WTC11 (cell line): Measurements from ENCODE around the gene SIAH3. TPM values are rescaled to one million over a fixed set of nuclear protein-coding genes. Genes with fewer than 3 reads are reported as not detected.

ENCODE experiments used
- ATAC-seq: fragments of 200-7000 bp; cut with Tn5 transposase; 2 replicates; pipeline ENCODE4 v1.10.0; 2021; ENCODE audit warnings: mild to moderate bottlenecking, moderate library complexity
- CTCF ChIA-PET: fragments of 300-600 bp; sonication (Branson Sonifier 250); formaldehyde crosslinking; loops from one replicate; lab custom pipeline; 2021; ENCODE audit warnings: antibody characterized with exemption; lab: Charles Lee
- POLR2A ChIA-PET: fragments of 350-600 bp; sonication (Branson Sonifier 250); formaldehyde crosslinking; loops from one replicate; lab custom pipeline; 2021; ENCODE audit warnings: antibody characterized with exemption; lab: Charles Lee
- DNase-seq: peaks from one replicate; pipeline ENCODE4 v3.0.0; 2021; ENCODE audit warnings: low spot score
- H3K27ac Mint-ChIP-seq: 2 replicates; pipeline ENCODE4 v1.8.0; 2021; ENCODE audit warnings: mixed read lengths
- H3K27me3 Mint-ChIP-seq: 2 replicates; pipeline ENCODE4 v1.8.0; 2021; ENCODE audit warnings: low read depth, mild to moderate bottlenecking, moderate library complexity, mixed read lengths
- H3K36me3 Mint-ChIP-seq: 2 replicates; pipeline ENCODE4 v1.8.0; 2021; ENCODE audit warnings: mixed read lengths
- H3K4me1 Mint-ChIP-seq: 2 replicates; pipeline ENCODE4 v1.8.0; 2022; ENCODE audit warnings: mixed read lengths
- H3K4me3 Mint-ChIP-seq: 2 replicates; pipeline ENCODE4 v1.8.0; 2021; ENCODE audit warnings: mild to moderate bottlenecking, moderate library complexity, mixed read lengths
- H3K9me3 Mint-ChIP-seq: 2 replicates; pipeline ENCODE4 v1.8.0; 2021; ENCODE audit warnings: mixed read lengths
- CBFB ChIP-seq: sonication (generic); formaldehyde crosslinking; IDR thresholded peaks from 2 replicates; pipeline ENCODE4 v1.8.1; 2022; ENCODE audit warnings: mild to moderate bottlenecking, low read depth, missing genetic modification reagents
- E2F5 ChIP-seq: sonication (generic); formaldehyde crosslinking; IDR thresholded peaks from 2 replicates; pipeline ENCODE4 v1.8.1; 2022; ENCODE audit warnings: mild to moderate bottlenecking, moderate library complexity, missing genetic modification reagents
- ELF4 ChIP-seq: sonication (generic); formaldehyde crosslinking; IDR thresholded peaks from 2 replicates; pipeline ENCODE4 v1.8.1; 2022; ENCODE audit warnings: low read depth, mild to moderate bottlenecking, moderate library complexity, missing genetic modification reagents
- FOXK1 ChIP-seq: sonication (generic); formaldehyde crosslinking; IDR thresholded peaks from 2 replicates; pipeline ENCODE4 v1.8.0; 2022; ENCODE audit warnings: mild to moderate bottlenecking, moderate library complexity, missing genetic modification reagents
- GRHL2 ChIP-seq: fragments of 250-450 bp; sonication (Bioruptor Pico); IDR thresholded peaks from 2 replicates; pipeline ENCODE4 v1.8.0; 2022; ENCODE audit warnings: mild to moderate bottlenecking, moderate library complexity; ENCODE audit not compliant: insufficient replicate concordance, severe bottlenecking
- JUN ChIP-seq: sonication (generic); formaldehyde crosslinking; IDR thresholded peaks from 2 replicates; pipeline ENCODE4 v1.8.0; 2023; ENCODE audit warnings: mild to moderate bottlenecking, missing genetic modification reagents
- NFATC4 ChIP-seq: fragments of 250-450 bp; sonication (Bioruptor Pico); IDR thresholded peaks from 2 replicates; pipeline ENCODE4 v1.9.0; 2021; ENCODE audit warnings: mild to moderate bottlenecking
- NFYB ChIP-seq: sonication (generic); formaldehyde crosslinking; conservative IDR thresholded peaks from 2 replicates; pipeline ENCODE4 v1.8.0; 2022; ENCODE audit warnings: low read depth, missing genetic modification reagents
- NR1H2 ChIP-seq: sonication (generic); formaldehyde crosslinking; IDR thresholded peaks from 2 replicates; pipeline ENCODE4 v1.9.0; 2021; ENCODE audit warnings: mild to moderate bottlenecking, moderate library complexity, missing genetic modification reagents
- SMAD3 ChIP-seq: sonication (generic); formaldehyde crosslinking; IDR thresholded peaks from 2 replicates; pipeline ENCODE4 v1.8.0; 2022; ENCODE audit warnings: missing genetic modification reagents, mild to moderate bottlenecking, borderline replicate concordance
- TP53 ChIP-seq: sonication (generic); formaldehyde crosslinking; IDR thresholded peaks from 2 replicates; pipeline ENCODE4 v1.8.1; 2023; ENCODE audit warnings: mild to moderate bottlenecking, missing genetic modification reagents
- ZNF138 ChIP-seq: sonication (generic); formaldehyde crosslinking; conservative IDR thresholded peaks from 2 replicates; pipeline ENCODE4 v1.8.1; 2022; ENCODE audit warnings: mild to moderate bottlenecking, moderate library complexity, missing genetic modification reagents
- ZNF671 ChIP-seq: fragments of 250-450 bp; sonication (Bioruptor Pico); IDR thresholded peaks from 2 replicates; pipeline ENCODE4 v1.8.0; 2021; ENCODE audit warnings: mild to moderate bottlenecking
- total RNA-seq: library from RNA; stranded (reverse); gene quantifications from 3 replicates; pipeline ENCODE4 v1.2.3, GENCODE V29; 2021
- TF ChIP-seq, protein P1 (sequence below): sonication (generic); formaldehyde crosslinking; IDR thresholded peaks from 2 replicates; pipeline ENCODE4 v1.8.0; 2022; ENCODE audit warnings: missing genetic modification reagents
- TF ChIP-seq, protein P2 (sequence below): fragments of 250-450 bp; sonication (Bioruptor Pico); conservative IDR thresholded peaks from 2 replicates; pipeline ENCODE4 v1.9.0; 2021; ENCODE audit warnings: mild to moderate bottlenecking
- TF ChIP-seq, protein P3 (sequence below): fragments of 200-600 bp; IDR thresholded peaks from 2 replicates; pipeline ENCODE4 v1.8.0; 2022; ENCODE audit warnings: antibody characterized with exemption
- TF ChIP-seq, protein P4 (sequence below): sonication (generic); formaldehyde crosslinking; IDR thresholded peaks from 2 replicates; pipeline ENCODE4 v1.8.1; 2023; ENCODE audit warnings: mild to moderate bottlenecking, missing genetic modification reagents
- TF ChIP-seq, protein P5 (sequence below): sonication (generic); formaldehyde crosslinking; conservative IDR thresholded peaks from 2 replicates; pipeline ENCODE4 v1.8.1; 2023; ENCODE audit warnings: mild to moderate bottlenecking, low read depth, missing genetic modification reagents, moderate library complexity

The SIAH3 gene
- total RNA-seq, 1 experiment from 2014 or later, result 0.31 TPM

GRCh38 chr13:45859705-45860104 is 8.2 kb upstream of the SIAH3 start:
- no peak for TF ChIP-seq NR1H2 (CRISPR knock-in tag)
- no peak for TF ChIP-seq ZNF671 (CRISPR knock-in tag)
- TF ChIP-seq NFYB, result no peak
- TF ChIP-seq, protein P1, sequence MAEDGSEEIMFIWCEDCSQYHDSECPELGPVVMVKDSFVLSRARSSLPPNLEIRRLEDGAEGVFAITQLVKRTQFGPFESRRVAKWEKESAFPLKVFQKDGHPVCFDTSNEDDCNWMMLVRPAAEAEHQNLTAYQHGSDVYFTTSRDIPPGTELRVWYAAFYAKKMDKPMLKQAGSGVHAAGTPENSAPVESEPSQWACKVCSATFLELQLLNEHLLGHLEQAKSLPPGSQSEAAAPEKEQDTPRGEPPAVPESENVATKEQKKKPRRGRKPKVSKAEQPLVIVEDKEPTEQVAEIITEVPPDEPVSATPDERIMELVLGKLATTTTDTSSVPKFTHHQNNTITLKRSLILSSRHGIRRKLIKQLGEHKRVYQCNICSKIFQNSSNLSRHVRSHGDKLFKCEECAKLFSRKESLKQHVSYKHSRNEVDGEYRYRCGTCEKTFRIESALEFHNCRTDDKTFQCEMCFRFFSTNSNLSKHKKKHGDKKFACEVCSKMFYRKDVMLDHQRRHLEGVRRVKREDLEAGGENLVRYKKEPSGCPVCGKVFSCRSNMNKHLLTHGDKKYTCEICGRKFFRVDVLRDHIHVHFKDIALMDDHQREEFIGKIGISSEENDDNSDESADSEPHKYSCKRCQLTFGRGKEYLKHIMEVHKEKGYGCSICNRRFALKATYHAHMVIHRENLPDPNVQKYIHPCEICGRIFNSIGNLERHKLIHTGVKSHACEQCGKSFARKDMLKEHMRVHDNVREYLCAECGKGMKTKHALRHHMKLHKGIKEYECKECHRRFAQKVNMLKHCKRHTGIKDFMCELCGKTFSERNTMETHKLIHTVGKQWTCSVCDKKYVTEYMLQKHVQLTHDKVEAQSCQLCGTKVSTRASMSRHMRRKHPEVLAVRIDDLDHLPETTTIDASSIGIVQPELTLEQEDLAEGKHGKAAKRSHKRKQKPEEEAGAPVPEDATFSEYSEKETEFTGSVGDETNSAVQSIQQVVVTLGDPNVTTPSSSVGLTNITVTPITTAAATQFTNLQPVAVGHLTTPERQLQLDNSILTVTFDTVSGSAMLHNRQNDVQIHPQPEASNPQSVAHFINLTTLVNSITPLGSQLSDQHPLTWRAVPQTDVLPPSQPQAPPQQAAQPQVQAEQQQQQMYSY (CRISPR knock-in tag), result no peak
- no peak for TF ChIP-seq GRHL2
- TF ChIP-seq JUN, result no peak
- no peak for TF ChIP-seq ELF4 (CRISPR knock-in tag)
- TF ChIP-seq TP53 (CRISPR knock-in tag), result no peak
- no peak for TF ChIP-seq E2F5 (CRISPR knock-in tag)
- TF ChIP-seq SMAD3, result no peak
- TF ChIP-seq, protein P2, sequence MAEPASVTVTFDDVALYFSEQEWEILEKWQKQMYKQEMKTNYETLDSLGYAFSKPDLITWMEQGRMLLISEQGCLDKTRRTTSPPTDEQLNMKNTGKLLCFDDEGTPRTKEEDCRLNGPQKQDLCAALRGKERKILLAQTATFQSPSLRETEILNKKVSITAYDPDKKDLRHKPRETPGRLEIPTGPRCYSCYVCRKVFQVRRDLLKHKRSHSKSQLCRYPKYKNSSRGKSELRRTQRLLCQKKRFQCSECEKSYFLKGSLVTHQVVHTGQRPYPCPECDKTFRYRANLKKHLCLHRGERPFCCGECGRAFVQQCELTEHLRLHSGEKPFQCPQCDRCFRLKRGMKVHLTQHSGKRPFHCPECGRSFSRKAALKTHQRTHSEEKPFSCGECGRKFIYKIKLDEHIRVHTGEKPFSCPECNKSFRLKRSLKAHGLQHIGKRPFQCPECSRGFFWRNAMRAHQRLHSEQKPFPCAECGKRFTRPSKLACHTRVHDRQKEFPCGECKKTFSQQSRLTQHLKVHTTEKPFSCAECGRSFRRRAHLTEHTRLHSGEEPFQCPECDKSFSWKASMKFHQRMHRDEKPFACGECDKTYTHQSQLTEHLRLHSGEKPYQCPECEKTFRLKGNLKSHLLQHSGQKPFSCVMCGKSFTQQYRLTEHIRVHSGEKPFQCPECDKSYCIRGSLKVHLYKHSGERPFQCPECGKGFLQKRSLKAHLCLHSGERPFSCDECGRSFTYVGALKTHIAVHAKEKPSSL (CRISPR knock-in tag), result no peak
- no peak for TF ChIP-seq NFATC4
- TF ChIP-seq, protein P3, sequence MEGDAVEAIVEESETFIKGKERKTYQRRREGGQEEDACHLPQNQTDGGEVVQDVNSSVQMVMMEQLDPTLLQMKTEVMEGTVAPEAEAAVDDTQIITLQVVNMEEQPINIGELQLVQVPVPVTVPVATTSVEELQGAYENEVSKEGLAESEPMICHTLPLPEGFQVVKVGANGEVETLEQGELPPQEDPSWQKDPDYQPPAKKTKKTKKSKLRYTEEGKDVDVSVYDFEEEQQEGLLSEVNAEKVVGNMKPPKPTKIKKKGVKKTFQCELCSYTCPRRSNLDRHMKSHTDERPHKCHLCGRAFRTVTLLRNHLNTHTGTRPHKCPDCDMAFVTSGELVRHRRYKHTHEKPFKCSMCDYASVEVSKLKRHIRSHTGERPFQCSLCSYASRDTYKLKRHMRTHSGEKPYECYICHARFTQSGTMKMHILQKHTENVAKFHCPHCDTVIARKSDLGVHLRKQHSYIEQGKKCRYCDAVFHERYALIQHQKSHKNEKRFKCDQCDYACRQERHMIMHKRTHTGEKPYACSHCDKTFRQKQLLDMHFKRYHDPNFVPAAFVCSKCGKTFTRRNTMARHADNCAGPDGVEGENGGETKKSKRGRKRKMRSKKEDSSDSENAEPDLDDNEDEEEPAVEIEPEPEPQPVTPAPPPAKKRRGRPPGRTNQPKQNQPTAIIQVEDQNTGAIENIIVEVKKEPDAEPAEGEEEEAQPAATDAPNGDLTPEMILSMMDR, result no peak
- TF ChIP-seq, protein P4, sequence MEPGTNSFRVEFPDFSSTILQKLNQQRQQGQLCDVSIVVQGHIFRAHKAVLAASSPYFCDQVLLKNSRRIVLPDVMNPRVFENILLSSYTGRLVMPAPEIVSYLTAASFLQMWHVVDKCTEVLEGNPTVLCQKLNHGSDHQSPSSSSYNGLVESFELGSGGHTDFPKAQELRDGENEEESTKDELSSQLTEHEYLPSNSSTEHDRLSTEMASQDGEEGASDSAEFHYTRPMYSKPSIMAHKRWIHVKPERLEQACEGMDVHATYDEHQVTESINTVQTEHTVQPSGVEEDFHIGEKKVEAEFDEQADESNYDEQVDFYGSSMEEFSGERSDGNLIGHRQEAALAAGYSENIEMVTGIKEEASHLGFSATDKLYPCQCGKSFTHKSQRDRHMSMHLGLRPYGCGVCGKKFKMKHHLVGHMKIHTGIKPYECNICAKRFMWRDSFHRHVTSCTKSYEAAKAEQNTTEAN (CRISPR knock-in tag), result no peak
- no peak for TF ChIP-seq CBFB (CRISPR knock-in tag)
- TF ChIP-seq, protein P5, sequence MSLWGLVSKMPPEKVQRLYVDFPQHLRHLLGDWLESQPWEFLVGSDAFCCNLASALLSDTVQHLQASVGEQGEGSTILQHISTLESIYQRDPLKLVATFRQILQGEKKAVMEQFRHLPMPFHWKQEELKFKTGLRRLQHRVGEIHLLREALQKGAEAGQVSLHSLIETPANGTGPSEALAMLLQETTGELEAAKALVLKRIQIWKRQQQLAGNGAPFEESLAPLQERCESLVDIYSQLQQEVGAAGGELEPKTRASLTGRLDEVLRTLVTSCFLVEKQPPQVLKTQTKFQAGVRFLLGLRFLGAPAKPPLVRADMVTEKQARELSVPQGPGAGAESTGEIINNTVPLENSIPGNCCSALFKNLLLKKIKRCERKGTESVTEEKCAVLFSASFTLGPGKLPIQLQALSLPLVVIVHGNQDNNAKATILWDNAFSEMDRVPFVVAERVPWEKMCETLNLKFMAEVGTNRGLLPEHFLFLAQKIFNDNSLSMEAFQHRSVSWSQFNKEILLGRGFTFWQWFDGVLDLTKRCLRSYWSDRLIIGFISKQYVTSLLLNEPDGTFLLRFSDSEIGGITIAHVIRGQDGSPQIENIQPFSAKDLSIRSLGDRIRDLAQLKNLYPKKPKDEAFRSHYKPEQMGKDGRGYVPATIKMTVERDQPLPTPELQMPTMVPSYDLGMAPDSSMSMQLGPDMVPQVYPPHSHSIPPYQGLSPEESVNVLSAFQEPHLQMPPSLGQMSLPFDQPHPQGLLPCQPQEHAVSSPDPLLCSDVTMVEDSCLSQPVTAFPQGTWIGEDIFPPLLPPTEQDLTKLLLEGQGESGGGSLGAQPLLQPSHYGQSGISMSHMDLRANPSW (CRISPR knock-in tag), result no peak
- no peak for TF ChIP-seq FOXK1 (CRISPR knock-in tag)
- no peak for TF ChIP-seq ZNF138 (CRISPR knock-in tag)
- ChIA-PET POLR2A (no interaction called here), CTCF (interaction anchor here (1.8 kb wide), 1 partner anchor 20 kb away, joined by 7 read pairs; no protein-coding TSS in a partner anchor)
- peak; percentile 91 for ATAC-seq
- peak; percentile 22 for DNase-seq
- H3K36me3 Mint-ChIP-seq, result peaks cover 2% of the 10 kb centered on the region; the same call in 1 of the 2 replicates
- H3K4me1 Mint-ChIP-seq, result peaks cover 17% of the 10 kb centered on the region
- no peak overlapping the region for H3K4me3 Mint-ChIP-seq
- no peak overlapping the region for H3K27ac Mint-ChIP-seq
- H3K9me3 Mint-ChIP-seq, result peaks cover 3% of the 10 kb centered on the region
- no peaks in the 10 kb centered on the region for H3K27me3 Mint-ChIP-seq
